Upper lobe of left lung (tissue), 6 donors: ENCODE data around the gene CTBP2. TPM values are rescaled to one million over a fixed set of nuclear protein-coding genes. Genes with fewer than 3 reads are reported as not detected.

Experiments used
- ATAC-seq, 2 donors: fragments of 200-7000 bp; cut with Tn5 transposase; one replicate each; pipeline ENCODE4 v1.9.1; 2022; ENCODE audit warnings: mild to moderate bottlenecking in 2 of 2, moderate library complexity in 2 of 2; ENCODE audit not compliant: low FRiP score in 2 of 2
- DNase-seq, 2 donors: peaks; one replicate each; pipeline ENCODE4 v3.0.0-alpha.2; 2019 to 2020
- H3K27ac ChIP-seq, 4 donors: fragments of 200-600 bp; sonication (generic); one replicate each; pipeline ENCODE4 v1.5.1; 2016 to 2019
- H3K27me3 ChIP-seq, 4 donors: fragments of 200-600 bp; sonication (generic); one replicate each; pipeline ENCODE4 v1.5.1; 2017 to 2019
- H3K36me3 ChIP-seq, 4 donors: fragments of 200-600 bp; sonication (generic); one replicate each; pipeline ENCODE4 v1.5.1; 2016 to 2019
- H3K4me1 ChIP-seq, 4 donors: fragments of 200-600 bp; sonication (generic); one replicate each; pipeline ENCODE4 v1.5.1; 2018 to 2019
- H3K4me3 ChIP-seq, 4 donors: fragments of 200-600 bp; sonication (generic); one replicate each; pipeline ENCODE4 v1.5.1; 2017 to 2019; ENCODE audit warnings: mild to moderate bottlenecking in 2 of 4, moderate library complexity in 1 of 4
- H3K9me3 ChIP-seq, 4 donors: fragments of 200-600 bp; sonication (generic); one replicate each; pipeline ENCODE4 v1.5.1; 2018 to 2019
- CTCF ChIP-seq, 6 experiments: fragments of 450-650 bp in 4 of 6; fragments of 200-600 bp in 2 of 6; sonication (generic) in 2 of 6; IDR thresholded peaks; one replicate each; pipeline ENCODE4 v1.5.1; 2016 to 2019; ENCODE audit warnings: antibody characterized with exemption in 6 of 6
- EP300 ChIP-seq, 4 donors: sonication (generic); formaldehyde crosslinking; IDR thresholded peaks; one replicate each; pipeline ENCODE4 v1.5.1; 2017; ENCODE audit warnings: antibody characterized with exemption in 4 of 4, control low read depth in 2 of 4
- POLR2A ChIP-seq, 4 donors: fragments of 450-650 bp; IDR thresholded peaks; one replicate each; pipeline ENCODE4 v1.5.1; 2016 to 2017; ENCODE audit warnings: antibody characterized with exemption in 4 of 4, mild to moderate bottlenecking in 2 of 4
- POLR2AphosphoS5 ChIP-seq, 2 donors: sonication (generic); formaldehyde crosslinking; IDR thresholded peaks; one replicate each; pipeline ENCODE4 v1.5.1; 2017; ENCODE audit warnings: antibody characterized with exemption in 2 of 2
- WGBS, 2 donors: methylation state at CpG; one replicate each; pipeline ENCODE4 v1.1.5; 2017 to 2018; 5-methylcytosine and 5-hydroxymethylcytosine counted together
- total RNA-seq, 6 donors: library from RNA; depleted of rRNA in 4 of 6; stranded (reverse); fragments of >200 nt in 4 of 6; gene quantifications; one replicate each; pipeline versions ENCODE4 v1.1.0 to v1.2.1, GENCODE V29; 2016 to 2021
- donor health status: DM: no; HTN: no; CAD: no; lungs with moderate emphysema.
- donor health status: DM: no; HTN: yes; CAD: no; lungs with severe emphysema.

The CTBP2 gene
- total RNA-seq, 6 donors from 2014 or later: 47.1 to 82.5 (median 59.7) TPM

GRCh38 chr10:125021686-125022344 lies 138.5 kb downstream of the CTBP2 start:
- H3K27ac ChIP-seq: no peak overlapping the region
- H3K4me3 ChIP-seq: no peak overlapping the region
- ATAC-seq (no peak), DNase-seq (peak in 1 of 2 donors; percentile 55)
- no peaks in the 10 kb centered on the region for H3K27me3 ChIP-seq
- TF ChIP-seq CTCF (IDR thresholded peaks at IDR 0.05) (no peak), POLR2A (IDR thresholded peaks at IDR 0.05) (no peak), EP300 (IDR thresholded peaks at IDR 0.05) (no peak), POLR2AphosphoS5 (IDR thresholded peaks at IDR 0.05) (no peak)
- H3K9me3 ChIP-seq: no peaks in the 10 kb centered on the region
- H3K36me3 ChIP-seq: peaks cover 0 to 27% (median 19%) of the 10 kb centered on the region in 4 donors
- WGBS, 2 donors: 88 to 97% methylated on average over 9 to 15 of the region's 17 CpGs
- H3K4me1 ChIP-seq: peaks cover 11 to 34% (median 21%) of the 10 kb centered on the region in 4 donors

GRCh38 chr10:125020871-125021270 lies 139.5 kb downstream of the CTBP2 start:
- Histone ChIP-seq H3K27ac (no peak overlapping the region), H3K27me3 (no peaks in the 10 kb centered on the region), H3K4me1 (peaks cover 20 to 44% (median 29%) of the 10 kb centered on the region in 4 donors), H3K9me3 (no peaks in the 10 kb centered on the region), H3K36me3 (peaks cover 0 to 19% (median 11%) of the 10 kb centered on the region in 4 donors), H3K4me3 (no peak overlapping the region)
- ATAC-seq: no peak
- no peak for TF ChIP-seq EP300 (IDR thresholded peaks at IDR 0.05)
- no peak for TF ChIP-seq POLR2A (IDR thresholded peaks at IDR 0.05)
- TF ChIP-seq POLR2AphosphoS5 (IDR thresholded peaks at IDR 0.05): no peak
- no peak for TF ChIP-seq CTCF (IDR thresholded peaks at IDR 0.05)
- WGBS, 2 donors: 88 to 93% methylated on average over 6 to 9 of the region's 9 CpGs
- no peak for DNase-seq

- H3K27me3 ChIP-seq: no peaks in the 10 kb centered on the region
- DNase-seq (no peak), ATAC-seq (no peak)
- H3K4me3 ChIP-seq: no peak overlapping the region
- H3K4me1 ChIP-seq: peaks cover 24 to 44% (median 32%) of the 10 kb centered on the region in 4 donors
- WGBS, 2 donors: 96 to 98% methylated on average over 17 of the region's 17 CpGs
- no peaks in the 10 kb centered on the region for H3K9me3 ChIP-seq
- H3K36me3 ChIP-seq: peaks cover 0 to 16% (median 9%) of the 10 kb centered on the region in 4 donors
- TF ChIP-seq POLR2AphosphoS5 (IDR thresholded peaks at IDR 0.05) (no peak), EP300 (IDR thresholded peaks at IDR 0.05) (no peak), CTCF (IDR thresholded peaks at IDR 0.05) (no peak), POLR2A (IDR thresholded peaks at IDR 0.05) (no peak)
- H3K27ac ChIP-seq: no peak overlapping the region
Observed at GRCh38 chr10:125020386-125020785, 140.0 kb downstream of the CTBP2 start.

GRCh38 chr10:125018576-125019143 lies 141.7 kb downstream of the CTBP2 start:
- TF ChIP-seq POLR2A (IDR thresholded peaks at IDR 0.05) (no peak), POLR2AphosphoS5 (IDR thresholded peaks at IDR 0.05) (no peak), CTCF (IDR thresholded peaks at IDR 0.05) (no peak), EP300 (IDR thresholded peaks at IDR 0.05) (no peak)
- Histone ChIP-seq H3K27ac (no peak overlapping the region), H3K27me3 (no peaks in the 10 kb centered on the region), H3K4me1 (peaks cover 30 to 51% (median 37%) of the 10 kb centered on the region in 4 donors), H3K9me3 (no peaks in the 10 kb centered on the region), H3K36me3 (peaks cover 0 to 19% (median 9%) of the 10 kb centered on the region in 4 donors), H3K4me3 (no peak overlapping the region)
- WGBS, 2 donors: 90 to 93% methylated on average over 9 of the region's 9 CpGs
- ATAC-seq: no peak
- DNase-seq: no peak
